Measurements from ENCODE around the gene YLPM1. TPM values are rescaled to one million over a fixed set of nuclear protein-coding genes. Genes with fewer than 3 reads are reported as not detected.

Gene YLPM1
- total and polyA plus RNA-seq, 10 of the 15 experiments (the other 5 are each of a cell fraction or from before 2014, with no cell fraction given): 11.1 to 48.2 (median 18.0) TPM

GRCh38 chr14:74785056-74785613, 22.0 kb downstream of the YLPM1 start:
- Histone ChIP-seq H2AFZ (ENCODE audit: control insufficient read depth, low read depth, low read length) (no peak overlapping the region), H3K9me3 (replicated peaks; ENCODE audit: control insufficient read depth, insufficient read depth, low read length) (no peaks in the 10 kb centered on the region; the same call in 2 of the 3 replicates), H3K9ac (ENCODE audit: control insufficient read depth, insufficient read depth, low read length) (no peak overlapping the region), H4K20me1 (ENCODE audit: control insufficient read depth, insufficient read depth) (no peaks in the 10 kb centered on the region), H3K27me3 (replicated peaks in 1 of 2; ENCODE audit: control insufficient read depth in 2 of 2, insufficient read depth in 2 of 2, low read length in 1 of 2) (no peaks in the 10 kb centered on the region), H3K4me2 (ENCODE audit: control insufficient read depth, insufficient read depth) (no peak overlapping the region), H3K4me1 (ENCODE audit: control insufficient read depth, insufficient read depth, low read length) (no peaks in the 10 kb centered on the region), H3K36me3 (ENCODE audit: control insufficient read depth in 2 of 2, insufficient read depth in 2 of 2, low read length in 1 of 2) (peaks cover 13 to 14% of the 10 kb centered on the region in 2 experiments), H3K79me2 (ENCODE audit: control insufficient read depth, insufficient read depth, low read length) (no peaks in the 10 kb centered on the region; the same call in none of the 2 replicates), H3K27ac (ENCODE audit: control insufficient read depth, insufficient read depth) (no peak overlapping the region), H3K4me3 (no peak overlapping the region)
- ChIA-PET POLR2A (interaction anchor here (0.6 kb wide), 1 partner anchor 121 kb away, joined by 5 read pairs; no protein-coding TSS in a partner anchor), SMC1A (ENCODE audit: uncharacterized antibody, unreplicated experiment) (interaction anchor here (0.5 to 1.4 kb wide), 3 partner anchors 13 to 1193 kb away, joined by 3 read pairs; no protein-coding TSS in a partner anchor), RAD21 (ENCODE audit: unreplicated experiment) (interaction anchor here (1.5 kb wide), 1 partner anchor 177 kb away, joined by 3 read pairs; no protein-coding TSS in a partner anchor), CTCF (interaction anchor here (0.9 to 2.0 kb wide), 9 partner anchors 9 to 176 kb away, joined by 3 to 6 read pairs (median 3); partner anchors contain the start of gene YLPM1)
- intact Hi-C loops (cut with micrococcal nuclease; ENCODE audit: unreplicated experiment): no loop called here
- FAIRE-seq (no peak), DNase-seq (ENCODE audit: low read depth, low spot score) (no peak), ATAC-seq (no peak)
- BruUV-seq (replicated peaks): no TSS peak
- WGBS (ENCODE audit: insufficient coverage, insufficient replicate concordance, low lambda C conversion rate, missing lambda C conversion rate): 23% methylated on average over 1 of the region's 1 CpG
- in situ Hi-C loops (cut with MboI): no loop called here
- TF ChIP-seq RAD21 (IDR thresholded peaks at IDR 0.05; ENCODE audit: insufficient read depth, low read depth, low read length) (no peak), LARP7 (IDR thresholded peaks at IDR 0.05) (no peak), ZNF217 (IDR thresholded peaks at IDR 0.05) (no peak), HDAC6 (IDR thresholded peaks at IDR 0.05; ENCODE audit: unreplicated experiment) (no peak), MAX (IDR thresholded peaks at IDR 0.05; ENCODE audit: low read depth, low read length) (no peak), ZBTB4 (CRISPR knock-in tag; IDR thresholded peaks at IDR 0.05) (no peak), POLR2A (IDR thresholded peaks at IDR 0.05; ENCODE audit: low read depth, low read length) (no peak), WRNIP1 (IDR thresholded peaks at IDR 0.05; ENCODE audit: borderline replicate concordance, low read depth, low read length) (no peak), ZSCAN29 (IDR thresholded peaks at IDR 0.05) (no peak), RELA (IDR thresholded peaks at IDR 0.05; ENCODE audit: borderline replicate concordance, partially characterized antibody) (no peak), E2F8 (IDR thresholded peaks at IDR 0.05; ENCODE audit: low read depth, partially characterized antibody) (no peak), CTCF (IDR thresholded peaks at IDR 0.05 in 2 of 3, conservative IDR thresholded peaks at IDR 0.05 in 1 of 3; ENCODE audit: control insufficient read depth in 2 of 3, extremely low read depth in 1 of 3, insufficient read depth in 1 of 3, low read depth in 3 of 3, low read length in 3 of 3) (no peak), POLR2AphosphoS5 (IDR thresholded peaks at IDR 0.05; ENCODE audit: low read length) (no peak), CHD4 (IDR thresholded peaks at IDR 0.05) (no peak), TCF3 (IDR thresholded peaks at IDR 0.05; ENCODE audit: borderline replicate concordance, insufficient read depth, low read depth, low read length) (no peak), IRF4 (IDR thresholded peaks at IDR 0.05; ENCODE audit: low read depth, low read length) (no peak), MXI1 (IDR thresholded peaks at IDR 0.05; ENCODE audit: low read depth, low read length) (no peak)
